Superior temporal gyrus (tissue), 1 donor: Measurements from ENCODE around the gene IL20RA.

Experiments used
- DNase-seq: peaks from one replicate; pipeline ENCODE4 v3.0.0-alpha.2; 2016; ENCODE audit errors: extremely low spot score

IL20RA gene

GRCh38 chr6:137008204-137008603 lies 36.6 kb downstream of the IL20RA start:
- no peak for DNase-seq

- DNase-seq = no peak
These were observed 38.7 kb downstream of the IL20RA start for GRCh38 chr6:137006056-137006455.

- no peak for DNase-seq
These were observed 39.7 kb downstream of the IL20RA start for GRCh38 chr6:137005073-137005472.

GRCh38 chr6:137002505-137002904 lies 42.3 kb downstream of the IL20RA start:
- DNase-seq = no peak

GRCh38 chr6:137001977-137002302 lies 42.8 kb downstream of the IL20RA start:
- no peak for DNase-seq

- DNase-seq = no peak
These were observed 43.3 kb downstream of the IL20RA start for GRCh38 chr6:137001299-137001976.

GRCh38 chr6:137000825-137001224 lies 43.9 kb downstream of the IL20RA start:
- no peak for DNase-seq

- DNase-seq = no peak
These were observed 49.2 kb downstream of the IL20RA start for GRCh38 chr6:136995521-136995920.

- DNase-seq = no peak
These were observed 50.0 kb downstream of the IL20RA start for GRCh38 chr6:136994782-136995181.

GRCh38 chr6:136992113-136992512 lies 52.7 kb downstream of the IL20RA start:
- DNase-seq = no peak

- DNase-seq = no peak
These were observed 53.1 kb downstream of the IL20RA start for GRCh38 chr6:136991646-136992045.

GRCh38 chr6:136990754-136991153 lies 54.0 kb downstream of the IL20RA start:
- no peak for DNase-seq

- no peak for DNase-seq
These were observed 54.6 kb downstream of the IL20RA start for GRCh38 chr6:136990242-136990578.

GRCh38 chr6:136989571-136990241 lies 55.1 kb downstream of the IL20RA start:
- no peak for DNase-seq

- no peak for DNase-seq
These were observed 57.2 kb downstream of the IL20RA start for GRCh38 chr6:136987526-136987925.

- no peak for DNase-seq
These were observed 59.3 kb downstream of the IL20RA start for GRCh38 chr6:136985502-136985901.

- DNase-seq = no peak
These were observed 60.2 kb downstream of the IL20RA start for GRCh38 chr6:136984578-136984977.

GRCh38 chr6:136983687-136984086 lies 61.1 kb downstream of the IL20RA start:
- no peak for DNase-seq

- DNase-seq = no peak
These were observed 61.8 kb downstream of the IL20RA start for GRCh38 chr6:136982928-136983327.

- no peak for DNase-seq
These were observed 64.7 kb downstream of the IL20RA start for GRCh38 chr6:136980070-136980469.

GRCh38 chr6:136979206-136979605 lies 65.6 kb downstream of the IL20RA start:
- no peak for DNase-seq

- DNase-seq = no peak
These were observed 67.7 kb downstream of the IL20RA start for GRCh38 chr6:136977075-136977474.

- no peak for DNase-seq
These were observed 69.6 kb downstream of the IL20RA start for GRCh38 chr6:136975089-136975715.
